Thyroid gland (tissue), 4 donors: ENCODE data around the gene NFASC.

ENCODE experiments used
- POLR2A ChIP-seq, 2 donors: fragments of 450-650 bp; IDR thresholded peaks; one replicate each; pipeline ENCODE4 v1.6.1; 2017; ENCODE audit warnings: antibody characterized with exemption in 2 of 2, mild to moderate bottlenecking in 2 of 2, moderate library complexity in 1 of 2
- TF ChIP-seq, protein P1 (sequence below), 6 experiments: fragments of 200-600 bp in 3 of 6; fragments of 450-650 bp in 3 of 6; sonication (generic) in 3 of 6; IDR thresholded peaks; one replicate each; pipeline ENCODE4 v1.5.1; 2016 to 2019; ENCODE audit warnings: antibody characterized with exemption in 6 of 6, mild to moderate bottlenecking in 2 of 6, inconsistent platforms in 1 of 6, moderate library complexity in 1 of 6

DNA sequence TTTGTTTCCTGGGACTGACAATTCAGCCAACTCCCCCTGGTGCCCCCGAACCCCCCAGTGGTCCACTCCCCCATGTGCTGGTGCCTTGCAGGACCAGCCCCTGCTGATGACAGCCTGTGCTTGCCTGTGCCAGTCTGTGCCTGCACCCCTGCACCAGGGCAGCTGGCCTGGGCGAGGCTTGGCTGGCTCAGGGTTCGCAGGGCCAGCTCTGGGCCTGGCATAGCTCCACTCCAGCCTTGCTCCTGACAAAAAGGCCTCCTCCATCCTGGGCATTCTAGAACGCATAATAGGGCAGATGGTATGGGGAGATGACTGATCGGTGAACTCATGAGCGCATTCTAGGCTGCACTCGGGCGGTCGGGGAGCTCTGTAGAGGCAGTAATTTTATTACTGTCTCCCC is 177.7 kb downstream of the NFASC start:
- TF ChIP-seq, protein P1, sequence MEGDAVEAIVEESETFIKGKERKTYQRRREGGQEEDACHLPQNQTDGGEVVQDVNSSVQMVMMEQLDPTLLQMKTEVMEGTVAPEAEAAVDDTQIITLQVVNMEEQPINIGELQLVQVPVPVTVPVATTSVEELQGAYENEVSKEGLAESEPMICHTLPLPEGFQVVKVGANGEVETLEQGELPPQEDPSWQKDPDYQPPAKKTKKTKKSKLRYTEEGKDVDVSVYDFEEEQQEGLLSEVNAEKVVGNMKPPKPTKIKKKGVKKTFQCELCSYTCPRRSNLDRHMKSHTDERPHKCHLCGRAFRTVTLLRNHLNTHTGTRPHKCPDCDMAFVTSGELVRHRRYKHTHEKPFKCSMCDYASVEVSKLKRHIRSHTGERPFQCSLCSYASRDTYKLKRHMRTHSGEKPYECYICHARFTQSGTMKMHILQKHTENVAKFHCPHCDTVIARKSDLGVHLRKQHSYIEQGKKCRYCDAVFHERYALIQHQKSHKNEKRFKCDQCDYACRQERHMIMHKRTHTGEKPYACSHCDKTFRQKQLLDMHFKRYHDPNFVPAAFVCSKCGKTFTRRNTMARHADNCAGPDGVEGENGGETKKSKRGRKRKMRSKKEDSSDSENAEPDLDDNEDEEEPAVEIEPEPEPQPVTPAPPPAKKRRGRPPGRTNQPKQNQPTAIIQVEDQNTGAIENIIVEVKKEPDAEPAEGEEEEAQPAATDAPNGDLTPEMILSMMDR (IDR thresholded peaks at IDR 0.05): no peak
- TF ChIP-seq POLR2A (IDR thresholded peaks at IDR 0.05): no peak
